HepG2 (cell line): Measurements from ENCODE around the gene RMND5A. TPM values are rescaled to one million over a fixed set of nuclear protein-coding genes. Genes with fewer than 3 reads are reported as not detected.
A peak's percentile ranks its signal among the peaks of the same experiment; 100 is the strongest.

Experiments used
- ARNTL ChIP-seq: sonication (generic); formaldehyde crosslinking; IDR thresholded peaks from 2 replicates; pipeline ENCODE4 v1.4.0; 2020; ENCODE audit warnings: mild to moderate bottlenecking, missing genetic modification reagents
- ERF ChIP-seq: IDR thresholded peaks from 2 replicates; pipeline ENCODE4 v1.6.1; 2018; ENCODE audit warnings: missing biosample characterization, missing genetic modification reagents
- GZF1 ChIP-seq: sonication (generic); formaldehyde crosslinking; IDR thresholded peaks from 2 replicates; pipeline ENCODE4 v1.5.1; 2020; ENCODE audit warnings: mild to moderate bottlenecking, missing genetic modification reagents
- HNF4G ChIP-seq, 2 experiments: sonication (generic) in 1 of 2; formaldehyde crosslinking in 1 of 2; IDR thresholded peaks; 2 replicates each; pipeline versions ENCODE4 v1.4.0 to v1.6.1; 2011 to 2020; ENCODE audit warnings: borderline replicate concordance in 2 of 2, low read depth in 2 of 2, mild to moderate bottlenecking in 2 of 2, low read length in 1 of 2, missing genetic modification reagents in 1 of 2, moderate library complexity in 1 of 2
- MAFG ChIP-seq: sonication (generic); formaldehyde crosslinking; IDR thresholded peaks from 2 replicates; pipeline ENCODE4 v1.5.1; 2020; ENCODE audit warnings: mild to moderate bottlenecking, missing genetic modification reagents
- NR2F2 ChIP-seq: IDR thresholded peaks from 2 replicates; pipeline ENCODE4 v1.6.1; 2012; ENCODE audit warnings: low read depth, inconsistent platforms, borderline replicate concordance
- PAWR ChIP-seq: sonication (generic); formaldehyde crosslinking; IDR thresholded peaks from 2 replicates; pipeline ENCODE4 v1.4.0; 2020; ENCODE audit warnings: missing genetic modification reagents, mild to moderate bottlenecking, borderline replicate concordance
- ZFP90 ChIP-seq: sonication (generic); formaldehyde crosslinking; IDR thresholded peaks from 2 replicates; pipeline ENCODE4 v1.8.0; 2022; ENCODE audit warnings: missing genetic modification reagents, mild to moderate bottlenecking, inconsistent platforms, borderline replicate concordance
- ZNF335 ChIP-seq: sonication (generic); formaldehyde crosslinking; IDR thresholded peaks from 2 replicates; pipeline ENCODE4 v1.4.0; 2020; ENCODE audit warnings: missing genetic modification reagents
- ZNF563 ChIP-seq: sonication (generic); formaldehyde crosslinking; IDR thresholded peaks from 2 replicates; pipeline ENCODE4 v1.8.0; 2022; ENCODE audit warnings: mild to moderate bottlenecking, moderate library complexity, missing genetic modification reagents
- ZNF670 ChIP-seq: sonication (generic); formaldehyde crosslinking; IDR thresholded peaks from 2 replicates; pipeline ENCODE4 v1.8.0; 2022; ENCODE audit warnings: mild to moderate bottlenecking, missing genetic modification reagents, borderline replicate concordance
- ZNF720 ChIP-seq: sonication (generic); formaldehyde crosslinking; IDR thresholded peaks from 2 replicates; pipeline ENCODE4 v1.4.0; 2020; ENCODE audit warnings: missing genetic modification reagents
- ZNF781 ChIP-seq: sonication (generic); formaldehyde crosslinking; IDR thresholded peaks from 2 replicates; pipeline ENCODE4 v1.5.1; 2020; ENCODE audit warnings: borderline replicate concordance, mild to moderate bottlenecking, missing genetic modification reagents; ENCODE audit errors: not compliant biosample characterization
- ZNF850 ChIP-seq: sonication (generic); formaldehyde crosslinking; conservative IDR thresholded peaks from 2 replicates; pipeline ENCODE4 v1.9.0; 2021; ENCODE audit warnings: mild to moderate bottlenecking, missing genetic modification reagents
- polyA plus RNA-seq, 8 experiments: library from polyadenylated mRNA; depleted of rRNA in 3 of 8; stranded (reverse) in 7 of 8; unstranded in 1 of 8; fragments of >200 nt; fragmentation: Illumina TruSeq in 4 of 8; extraction: Trizol in 4 of 8; gene quantifications; 2 replicates each; pipeline versions ENCODE4 v1.2.1 to v1.2.3, GENCODE V29; 2011 to 2016; ENCODE audit warnings: low read depth in 4 of 8, missing spikeins in 1 of 8, mixed read lengths in 1 of 8; ENCODE audit not compliant: insufficient read depth in 1 of 8
- total RNA-seq, 5 experiments: library from RNA; depleted of rRNA; stranded (reverse); fragments of >200 nt; fragmentation: Illumina TruSeq; extraction: Trizol; gene quantifications; 2 replicates each; pipeline ENCODE4 v1.2.3, GENCODE V29; 2016; ENCODE audit warnings: low read depth in 1 of 5
- TF ChIP-seq, protein P1 (sequence below): IDR thresholded peaks from 2 replicates; pipeline ENCODE4 v1.6.1; 2016; ENCODE audit warnings: mild to moderate bottlenecking, missing biosample characterization, missing genetic modification reagents
- TF ChIP-seq, protein P2 (sequence below): sonication (generic); formaldehyde crosslinking; IDR thresholded peaks from 2 replicates; pipeline ENCODE4 v1.8.1; 2022; ENCODE audit warnings: low read depth, mild to moderate bottlenecking, missing genetic modification reagents
- TF ChIP-seq, protein P3 (sequence below): sonication (generic); formaldehyde crosslinking; IDR thresholded peaks from 2 replicates; pipeline ENCODE4 v1.8.1; 2023; ENCODE audit warnings: mild to moderate bottlenecking, missing genetic modification reagents
- TF ChIP-seq, protein P4 (sequence below): sonication (generic); formaldehyde crosslinking; IDR thresholded peaks from 2 replicates; pipeline ENCODE4 v1.5.1; 2020; ENCODE audit warnings: missing genetic modification reagents, mild to moderate bottlenecking, borderline replicate concordance

Gene RMND5A
- total and polyA plus RNA-seq, 2 of the 13 experiments (the other 11 are each of a cell fraction or from before 2014, with no cell fraction given), result 31.0 to 66.4 TPM

DNA sequence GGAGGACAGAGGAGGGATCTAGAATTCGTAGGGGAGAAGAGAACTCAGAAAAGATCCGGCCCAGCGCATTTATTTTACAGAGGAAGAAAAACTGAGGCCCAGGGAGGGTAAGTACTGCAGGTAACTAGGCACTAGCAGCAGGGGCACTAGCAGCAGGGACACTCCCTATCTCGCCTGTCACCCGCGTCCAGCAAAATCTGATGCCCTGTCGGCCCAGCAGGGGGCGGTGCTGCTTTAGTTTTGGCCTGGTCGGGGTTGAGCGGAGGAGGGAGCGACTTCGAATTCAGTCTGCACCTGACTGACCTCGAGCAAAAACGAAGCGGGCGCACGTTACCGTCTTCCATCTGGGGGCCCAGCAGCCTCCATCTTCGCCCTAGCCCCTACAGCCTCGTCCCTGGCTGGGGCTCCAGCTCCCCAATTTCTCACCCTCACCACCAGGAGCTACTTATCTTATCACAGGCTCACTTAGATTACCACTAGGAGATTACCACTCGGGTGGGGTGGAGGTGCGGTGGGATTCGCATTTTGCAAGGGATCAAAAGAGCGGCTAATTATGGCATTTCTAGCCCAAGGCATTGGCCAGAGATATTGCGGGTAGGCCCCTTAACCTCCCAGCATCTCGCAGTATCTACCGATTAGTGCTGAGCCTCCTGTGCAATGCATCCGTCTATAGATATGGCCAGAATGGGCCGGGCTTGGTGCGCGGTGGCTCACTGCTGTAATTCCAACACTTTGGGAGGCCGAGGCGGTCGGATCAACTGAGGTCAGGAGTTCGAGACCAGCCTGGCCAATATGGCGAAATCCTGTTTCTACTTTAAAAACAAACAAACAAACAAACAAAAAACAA, 88.4 kb downstream of the RMND5A start (continued):
- TF ChIP-seq, protein P1, sequence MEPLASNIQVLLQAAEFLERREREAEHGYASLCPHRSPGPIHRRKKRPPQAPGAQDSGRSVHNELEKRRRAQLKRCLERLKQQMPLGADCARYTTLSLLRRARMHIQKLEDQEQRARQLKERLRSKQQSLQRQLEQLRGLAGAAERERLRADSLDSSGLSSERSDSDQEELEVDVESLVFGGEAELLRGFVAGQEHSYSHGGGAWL (CRISPR knock-in tag), result peak; percentile 55; the same call in 1 of the 2 replicates
- TF ChIP-seq ARNTL (CRISPR knock-in tag), result peak; percentile 56; the same call in 1 of the 2 replicates
- TF ChIP-seq ZFP90 (CRISPR knock-in tag), result peak; percentile 46; the same call in 1 of the 2 replicates
- TF ChIP-seq ZNF781 (CRISPR knock-in tag), result peak; percentile 79
- TF ChIP-seq ZNF563 (CRISPR knock-in tag), result no peak; the same call in 1 of the 2 replicates
- no peak; the same call in 1 of the 2 replicates for TF ChIP-seq ZNF670 (CRISPR knock-in tag)
- 0 out of 2 replicates have a peak, but pooled peaks have one; percentile 68 for TF ChIP-seq GZF1 (CRISPR knock-in tag)
- no peak; the same call in 1 of the 2 replicates for TF ChIP-seq ZNF850
- TF ChIP-seq, protein P2, sequence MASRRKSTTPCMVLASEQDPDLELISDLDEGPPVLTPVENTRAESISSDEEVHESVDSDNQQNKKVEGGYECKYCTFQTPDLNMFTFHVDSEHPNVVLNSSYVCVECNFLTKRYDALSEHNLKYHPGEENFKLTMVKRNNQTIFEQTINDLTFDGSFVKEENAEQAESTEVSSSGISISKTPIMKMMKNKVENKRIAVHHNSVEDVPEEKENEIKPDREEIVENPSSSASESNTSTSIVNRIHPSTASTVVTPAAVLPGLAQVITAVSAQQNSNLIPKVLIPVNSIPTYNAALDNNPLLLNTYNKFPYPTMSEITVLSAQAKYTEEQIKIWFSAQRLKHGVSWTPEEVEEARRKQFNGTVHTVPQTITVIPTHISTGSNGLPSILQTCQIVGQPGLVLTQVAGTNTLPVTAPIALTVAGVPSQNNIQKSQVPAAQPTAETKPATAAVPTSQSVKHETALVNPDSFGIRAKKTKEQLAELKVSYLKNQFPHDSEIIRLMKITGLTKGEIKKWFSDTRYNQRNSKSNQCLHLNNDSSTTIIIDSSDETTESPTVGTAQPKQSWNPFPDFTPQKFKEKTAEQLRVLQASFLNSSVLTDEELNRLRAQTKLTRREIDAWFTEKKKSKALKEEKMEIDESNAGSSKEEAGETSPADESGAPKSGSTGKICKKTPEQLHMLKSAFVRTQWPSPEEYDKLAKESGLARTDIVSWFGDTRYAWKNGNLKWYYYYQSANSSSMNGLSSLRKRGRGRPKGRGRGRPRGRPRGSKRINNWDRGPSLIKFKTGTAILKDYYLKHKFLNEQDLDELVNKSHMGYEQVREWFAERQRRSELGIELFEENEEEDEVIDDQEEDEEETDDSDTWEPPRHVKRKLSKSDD (CRISPR knock-in tag), result no peak
- TF ChIP-seq ZNF335 (CRISPR knock-in tag), result no peak
- no peak for TF ChIP-seq PAWR (CRISPR knock-in tag)
- TF ChIP-seq, protein P3, sequence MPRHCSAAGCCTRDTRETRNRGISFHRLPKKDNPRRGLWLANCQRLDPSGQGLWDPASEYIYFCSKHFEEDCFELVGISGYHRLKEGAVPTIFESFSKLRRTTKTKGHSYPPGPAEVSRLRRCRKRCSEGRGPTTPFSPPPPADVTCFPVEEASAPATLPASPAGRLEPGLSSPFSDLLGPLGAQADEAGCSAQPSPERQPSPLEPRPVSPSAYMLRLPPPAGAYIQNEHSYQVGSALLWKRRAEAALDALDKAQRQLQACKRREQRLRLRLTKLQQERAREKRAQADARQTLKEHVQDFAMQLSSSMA (CRISPR knock-in tag), result peak; percentile 71
- TF ChIP-seq MAFG, result no peak
- no peak for TF ChIP-seq HNF4G (IDR thresholded peaks at IDR 0.05; ENCODE audit: borderline replicate concordance, low read depth, low read length)
- TF ChIP-seq HNF4G (CRISPR knock-in tag; IDR thresholded peaks at IDR 0.05; ENCODE audit: borderline replicate concordance, low read depth), result peak; percentile 43; the same call in 1 of the 2 replicates
- TF ChIP-seq ERF (CRISPR knock-in tag), result peak; percentile 77
- no peak for TF ChIP-seq ZNF720 (CRISPR knock-in tag)
- TF ChIP-seq NR2F2, result no peak
- TF ChIP-seq, protein P4, sequence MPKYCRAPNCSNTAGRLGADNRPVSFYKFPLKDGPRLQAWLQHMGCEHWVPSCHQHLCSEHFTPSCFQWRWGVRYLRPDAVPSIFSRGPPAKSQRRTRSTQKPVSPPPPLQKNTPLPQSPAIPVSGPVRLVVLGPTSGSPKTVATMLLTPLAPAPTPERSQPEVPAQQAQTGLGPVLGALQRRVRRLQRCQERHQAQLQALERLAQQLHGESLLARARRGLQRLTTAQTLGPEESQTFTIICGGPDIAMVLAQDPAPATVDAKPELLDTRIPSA (CRISPR knock-in tag), result peak; percentile 24; the same call in 1 of the 2 replicates
